Parathyroid adenoma (tissue), 2 donors: ENCODE results near the gene IL10RB.

ENCODE experiments used
- H2AFZ ChIP-seq: fragments of 300-600 bp; sonication (generic); one replicate; pipeline ENCODE4 v1.7.0; 2017; ENCODE audit warnings: antibody characterized with exemption, mild to moderate bottlenecking
- H3K27ac ChIP-seq: fragments of 300-600 bp; sonication (generic); one replicate; pipeline ENCODE4 v1.7.0; 2017
- H3K27me3 ChIP-seq: fragments of 300-600 bp; sonication (generic); one replicate; pipeline ENCODE4 v1.7.0; 2017; ENCODE audit warnings: low read length; ENCODE audit not compliant: control insufficient read depth, insufficient read depth
- H3K36me3 ChIP-seq: fragments of 300-600 bp; sonication (generic); one replicate; pipeline ENCODE4 v1.7.0; 2017; ENCODE audit warnings: low read length; ENCODE audit not compliant: control insufficient read depth, insufficient read depth
- H3K4me1 ChIP-seq: fragments of 300-600 bp; sonication (generic); one replicate; pipeline ENCODE4 v1.7.0; 2017; ENCODE audit warnings: control low read depth
- H3K4me2 ChIP-seq: fragments of 300-600 bp; sonication (generic); one replicate; pipeline ENCODE4 v1.7.0; 2017; ENCODE audit warnings: low read length
- H3K4me3 ChIP-seq: fragments of 300-600 bp; sonication (generic); one replicate; pipeline ENCODE4 v1.7.0; 2017; ENCODE audit warnings: low read depth, low read length
- H3K79me2 ChIP-seq: fragments of 300-600 bp; sonication (generic); one replicate; pipeline ENCODE4 v1.7.0; 2017; ENCODE audit warnings: control low read depth
- H3K9ac ChIP-seq: fragments of 300-600 bp; sonication (generic); one replicate; pipeline ENCODE4 v1.7.0; 2017; ENCODE audit warnings: mild to moderate bottlenecking
- H3K9me3 ChIP-seq: fragments of 300-600 bp; sonication (generic); one replicate; pipeline ENCODE4 v1.7.0; 2017; ENCODE audit warnings: low read length; ENCODE audit not compliant: control insufficient read depth
- TF ChIP-seq, protein P1 (sequence below): fragments of 300-600 bp; sonication (generic); IDR thresholded peaks from one replicate; pipeline ENCODE4 v1.7.0; 2017; ENCODE audit warnings: antibody characterized with exemption, mild to moderate bottlenecking
- donor health status: primary hyperparathyroidism.

Gene IL10RB

GRCh38 chr21:33327326-33327725, 61.2 kb downstream of the IL10RB start:
- no peaks in the 10 kb centered on the region for H3K36me3 ChIP-seq
- TF ChIP-seq, protein P1, sequence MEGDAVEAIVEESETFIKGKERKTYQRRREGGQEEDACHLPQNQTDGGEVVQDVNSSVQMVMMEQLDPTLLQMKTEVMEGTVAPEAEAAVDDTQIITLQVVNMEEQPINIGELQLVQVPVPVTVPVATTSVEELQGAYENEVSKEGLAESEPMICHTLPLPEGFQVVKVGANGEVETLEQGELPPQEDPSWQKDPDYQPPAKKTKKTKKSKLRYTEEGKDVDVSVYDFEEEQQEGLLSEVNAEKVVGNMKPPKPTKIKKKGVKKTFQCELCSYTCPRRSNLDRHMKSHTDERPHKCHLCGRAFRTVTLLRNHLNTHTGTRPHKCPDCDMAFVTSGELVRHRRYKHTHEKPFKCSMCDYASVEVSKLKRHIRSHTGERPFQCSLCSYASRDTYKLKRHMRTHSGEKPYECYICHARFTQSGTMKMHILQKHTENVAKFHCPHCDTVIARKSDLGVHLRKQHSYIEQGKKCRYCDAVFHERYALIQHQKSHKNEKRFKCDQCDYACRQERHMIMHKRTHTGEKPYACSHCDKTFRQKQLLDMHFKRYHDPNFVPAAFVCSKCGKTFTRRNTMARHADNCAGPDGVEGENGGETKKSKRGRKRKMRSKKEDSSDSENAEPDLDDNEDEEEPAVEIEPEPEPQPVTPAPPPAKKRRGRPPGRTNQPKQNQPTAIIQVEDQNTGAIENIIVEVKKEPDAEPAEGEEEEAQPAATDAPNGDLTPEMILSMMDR, result no peak
- H3K27me3 ChIP-seq, result no peaks in the 10 kb centered on the region
- H3K4me1 ChIP-seq, result no peaks in the 10 kb centered on the region
- H3K27ac ChIP-seq, result no peak overlapping the region
- H2AFZ ChIP-seq, result no peak overlapping the region
- H3K9me3 ChIP-seq, result no peaks in the 10 kb centered on the region
- no peak overlapping the region for H3K4me2 ChIP-seq
- H3K9ac ChIP-seq, result no peak overlapping the region
- H3K4me3 ChIP-seq, result no peak overlapping the region
- H3K79me2 ChIP-seq, result peaks cover 6% of the 10 kb centered on the region

DNA sequence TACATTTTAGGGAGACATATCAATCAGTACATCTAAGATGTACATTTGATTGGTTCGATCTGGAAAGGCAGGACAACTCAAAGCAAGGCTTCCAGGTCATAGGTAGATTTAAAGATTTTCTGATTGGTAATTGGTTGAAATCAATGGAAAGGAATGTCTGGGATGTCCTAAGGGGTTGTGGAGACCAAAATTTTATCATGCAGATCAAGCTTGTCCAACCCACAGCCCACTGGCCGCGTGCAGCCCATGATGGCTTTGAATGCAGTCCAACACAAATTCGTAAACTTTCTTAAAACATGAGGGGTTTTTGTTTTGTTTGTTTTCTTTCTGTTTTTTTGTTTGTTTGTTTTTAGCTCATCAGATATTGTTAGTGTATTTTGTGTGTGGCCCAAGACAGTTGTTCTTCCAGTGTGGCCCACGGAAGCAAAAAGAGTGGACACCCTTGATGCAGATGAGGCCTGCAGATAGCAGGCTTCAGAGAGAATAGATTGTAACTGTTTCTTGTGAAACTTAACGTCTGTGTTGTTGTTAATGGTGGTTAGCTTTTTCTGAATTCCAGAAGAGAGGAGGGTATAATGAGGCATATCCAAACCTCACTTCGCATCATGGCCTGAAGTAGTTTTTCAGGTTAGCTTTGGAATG, 61.7 kb downstream of the IL10RB start:
- Histone ChIP-seq H2AFZ (no peak overlapping the region), H3K4me1 (no peaks in the 10 kb centered on the region)

DNA sequence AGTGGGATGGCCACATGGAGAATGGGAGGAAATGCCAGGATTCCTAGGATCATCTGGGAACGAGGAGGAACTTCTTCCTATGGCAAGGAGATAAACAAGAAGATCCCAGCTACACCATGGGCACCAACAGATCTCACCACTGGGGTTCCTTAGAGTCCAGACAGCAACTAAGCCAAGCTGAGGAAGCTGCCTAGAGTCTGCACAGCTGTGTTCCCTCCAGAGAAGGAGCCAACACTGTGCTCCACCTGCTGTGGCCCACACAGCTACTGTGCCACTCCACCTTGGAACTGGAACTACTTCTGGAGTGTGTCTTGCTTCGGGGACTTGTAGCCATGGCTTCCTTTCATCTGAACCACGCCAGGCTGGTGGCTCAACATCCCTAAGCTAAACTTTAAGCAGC, 64.6 kb downstream of the IL10RB start:
- TF ChIP-seq, protein P1, result no peak
- H3K36me3 ChIP-seq, result no peaks in the 10 kb centered on the region
- no peak overlapping the region for H3K4me2 ChIP-seq
- no peak overlapping the region for H3K9ac ChIP-seq
- no peaks in the 10 kb centered on the region for H3K4me1 ChIP-seq
- H3K79me2 ChIP-seq, result peaks cover 6% of the 10 kb centered on the region
- no peak overlapping the region for H2AFZ ChIP-seq
- H3K9me3 ChIP-seq, result no peaks in the 10 kb centered on the region
- no peak overlapping the region for H3K4me3 ChIP-seq
- no peaks in the 10 kb centered on the region for H3K27me3 ChIP-seq
- H3K27ac ChIP-seq, result no peak overlapping the region

More for the DNA sequence above, 61.7 kb downstream of the IL10RB start:
- Histone ChIP-seq H3K4me2 (no peak overlapping the region), H3K4me3 (no peak overlapping the region), H3K27me3 (no peaks in the 10 kb centered on the region), H3K27ac (no peak overlapping the region), H3K36me3 (no peaks in the 10 kb centered on the region), H3K9ac (no peak overlapping the region), H3K9me3 (no peaks in the 10 kb centered on the region), H3K79me2 (peaks cover 6% of the 10 kb centered on the region)
- TF ChIP-seq, protein P1, result no peak

DNA sequence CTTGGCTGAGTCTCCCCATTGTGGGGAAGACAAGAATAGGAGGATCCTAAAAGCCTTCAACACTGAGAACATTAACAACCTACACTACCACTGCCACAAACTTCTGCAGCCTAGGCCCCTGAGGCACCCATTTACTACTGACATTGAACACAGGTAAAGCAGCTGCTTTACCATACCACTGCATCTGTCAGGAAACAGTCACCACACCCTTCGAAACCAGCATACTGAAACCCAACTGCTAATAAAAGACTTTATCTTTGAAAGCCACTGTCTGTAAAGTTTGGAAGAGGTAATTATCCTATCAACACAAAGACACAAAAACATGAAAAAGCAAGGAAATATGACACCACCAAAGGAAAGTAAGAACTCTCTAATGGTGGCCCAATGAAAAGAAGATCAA, 66.0 kb downstream of the IL10RB start:
- H3K36me3 ChIP-seq, result no peaks in the 10 kb centered on the region
- no peak overlapping the region for H3K27ac ChIP-seq

More for the DNA sequence above, 66.0 kb downstream of the IL10RB start:
- Histone ChIP-seq H3K9me3 (no peaks in the 10 kb centered on the region), H2AFZ (no peak overlapping the region), H3K4me1 (no peaks in the 10 kb centered on the region), H3K4me2 (no peak overlapping the region), H3K4me3 (no peak overlapping the region), H3K9ac (no peak overlapping the region), H3K27me3 (no peaks in the 10 kb centered on the region), H3K79me2 (peaks cover 4% of the 10 kb centered on the region)
- TF ChIP-seq, protein P1, result no peak
